ENCODE measurements around the gene CSTF1.
"Not testable (repeated sequence)": the region's sequence is repeated elsewhere in the genome, so short reads cannot be mapped to it uniquely, and the experiment has no call there.

Gene CSTF1

DNA sequence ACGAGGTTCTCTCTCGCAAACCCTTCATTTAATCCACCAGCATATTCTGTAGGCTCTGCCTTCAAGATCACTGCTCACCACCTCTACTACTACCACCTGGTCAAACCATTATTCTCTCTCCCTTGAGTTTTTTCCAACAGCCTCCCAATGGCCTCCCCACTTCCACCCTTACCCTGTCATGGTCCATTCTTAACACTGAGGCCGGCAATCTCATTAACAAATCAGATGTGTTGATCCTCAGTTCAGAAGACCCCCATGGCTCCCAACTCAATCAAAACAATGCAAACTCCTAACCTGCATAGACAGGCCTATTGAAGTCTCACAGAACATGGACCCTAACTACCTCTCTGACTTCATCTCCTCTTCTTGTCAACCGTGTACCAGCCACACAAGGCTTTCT lies 2.6 kb upstream of the CSTF1 start:
- ATAC-seq (ENCODE audit: insufficient read depth, low read depth) (no peak), DNase-seq (no peak)
- Histone ChIP-seq H2AFZ (ENCODE audit: low read depth, low read length) (no peak overlapping the region), H3K27me3 (ENCODE audit: insufficient read depth, low read length, poor library complexity) (no peaks in the 10 kb centered on the region), H3K27ac (ENCODE audit: low read length) (peak overlapping the region; percentile 32), H4K20me1 (ENCODE audit: insufficient read depth, low read length) (peaks cover 12% of the 10 kb centered on the region; the same call in 1 of the 2 replicates), H3K9ac (ENCODE audit: low read depth, low read length) (peak overlapping the region; percentile 8; the same call in 1 of the 2 replicates), H3K9me3 (ENCODE audit: insufficient read depth, low read length, severe bottlenecking) (no peaks in the 10 kb centered on the region), H3K4me2 (ENCODE audit: insufficient read depth, low read length) (peak overlapping the region; percentile 77), H3K36me3 (ENCODE audit: insufficient read depth, low read length) (peaks cover 59% of the 10 kb centered on the region), H3K79me2 (ENCODE audit: insufficient read depth, low read length) (peaks cover 90% of the 10 kb centered on the region), H3K4me1 (ENCODE audit: insufficient read depth, low read length) (peaks cover 57% of the 10 kb centered on the region), H3K4me3 (ENCODE audit: low read depth in 1 of 2, low read length in 2 of 2) (peak overlapping the region in 1 of 2 experiments; percentile 27; a peak in 2 of 4 replicates)
- TF ChIP-seq, protein P1, sequence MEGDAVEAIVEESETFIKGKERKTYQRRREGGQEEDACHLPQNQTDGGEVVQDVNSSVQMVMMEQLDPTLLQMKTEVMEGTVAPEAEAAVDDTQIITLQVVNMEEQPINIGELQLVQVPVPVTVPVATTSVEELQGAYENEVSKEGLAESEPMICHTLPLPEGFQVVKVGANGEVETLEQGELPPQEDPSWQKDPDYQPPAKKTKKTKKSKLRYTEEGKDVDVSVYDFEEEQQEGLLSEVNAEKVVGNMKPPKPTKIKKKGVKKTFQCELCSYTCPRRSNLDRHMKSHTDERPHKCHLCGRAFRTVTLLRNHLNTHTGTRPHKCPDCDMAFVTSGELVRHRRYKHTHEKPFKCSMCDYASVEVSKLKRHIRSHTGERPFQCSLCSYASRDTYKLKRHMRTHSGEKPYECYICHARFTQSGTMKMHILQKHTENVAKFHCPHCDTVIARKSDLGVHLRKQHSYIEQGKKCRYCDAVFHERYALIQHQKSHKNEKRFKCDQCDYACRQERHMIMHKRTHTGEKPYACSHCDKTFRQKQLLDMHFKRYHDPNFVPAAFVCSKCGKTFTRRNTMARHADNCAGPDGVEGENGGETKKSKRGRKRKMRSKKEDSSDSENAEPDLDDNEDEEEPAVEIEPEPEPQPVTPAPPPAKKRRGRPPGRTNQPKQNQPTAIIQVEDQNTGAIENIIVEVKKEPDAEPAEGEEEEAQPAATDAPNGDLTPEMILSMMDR (IDR thresholded peaks at IDR 0.05; ENCODE audit: borderline replicate concordance, extremely low read depth, low read length, poor library complexity, severe bottlenecking): no peak
- no peak for TF ChIP-seq EZH2 (IDR thresholded peaks at IDR 0.05; ENCODE audit: borderline replicate concordance, low read depth, low read length, severe bottlenecking)

DNA sequence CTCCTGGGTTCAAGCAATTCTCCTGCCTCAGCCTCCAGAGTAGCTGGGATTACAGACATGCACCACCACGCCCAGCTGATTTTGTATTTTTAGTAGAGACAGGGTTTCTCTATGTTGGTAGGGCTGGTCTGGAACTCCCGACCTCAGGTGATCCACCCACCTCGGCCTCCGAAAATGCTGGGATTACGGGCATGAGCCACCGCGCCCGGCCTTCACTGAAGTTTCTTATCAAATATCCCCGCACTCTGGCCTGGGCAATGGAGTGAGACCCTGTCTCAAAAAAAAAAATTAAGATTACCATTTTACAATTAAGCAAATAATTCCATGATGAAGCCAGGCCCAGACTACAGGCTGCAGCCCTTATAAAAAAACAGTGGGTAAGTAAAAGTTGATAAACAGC lies 2.0 kb upstream of the CSTF1 start:
- H2AFZ ChIP-seq (ENCODE audit: low read depth, low read length); H3K27me3 ChIP-seq (ENCODE audit: insufficient read depth, low read length, poor library complexity); DNase-seq; H3K9me3 ChIP-seq (ENCODE audit: insufficient read depth, low read length, severe bottlenecking); ATAC-seq (ENCODE audit: insufficient read depth, low read depth): not testable (repeated sequence)
- Histone ChIP-seq H3K79me2 (ENCODE audit: insufficient read depth, low read length) (peaks cover 91% of the 10 kb centered on the region), H3K4me1 (ENCODE audit: insufficient read depth, low read length) (peaks cover 63% of the 10 kb centered on the region), H3K4me3 (ENCODE audit: low read depth in 1 of 2, low read length in 2 of 2) (peak overlapping the region; percentile 68 to 81; a peak in 3 of 4 replicates), H3K27ac (ENCODE audit: low read length) (peak overlapping the region; percentile 97; the same call in 1 of the 2 replicates), H3K36me3 (ENCODE audit: insufficient read depth, low read length) (peaks cover 60% of the 10 kb centered on the region), H3K9ac (ENCODE audit: low read depth, low read length) (peak overlapping the region; percentile 84), H4K20me1 (ENCODE audit: insufficient read depth, low read length) (peaks cover 17% of the 10 kb centered on the region), H3K4me2 (ENCODE audit: insufficient read depth, low read length) (peak overlapping the region; percentile 77)

DNA sequence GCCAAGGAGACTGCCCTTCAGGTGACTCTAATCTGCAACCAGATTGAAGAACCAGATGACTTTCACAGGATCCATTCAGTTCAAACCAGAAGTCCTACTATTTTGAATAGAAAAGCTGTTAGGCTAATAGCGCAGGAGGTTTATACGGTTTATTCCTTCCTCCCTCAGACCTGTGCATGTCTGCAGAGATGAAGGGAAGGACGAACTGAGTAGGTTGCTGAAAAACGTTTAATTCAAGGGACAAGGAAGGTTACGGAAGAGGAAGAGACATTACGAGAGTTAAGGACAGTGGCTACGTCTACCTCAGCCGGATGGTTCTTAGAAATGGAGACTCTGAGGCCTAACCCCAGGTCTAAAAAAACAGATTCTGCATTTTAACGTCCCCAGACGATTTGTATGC lies 1.4 kb upstream of the CSTF1 start:
- Histone ChIP-seq H3K9me3 (ENCODE audit: insufficient read depth, low read length, severe bottlenecking) (no peaks in the 10 kb centered on the region), H2AFZ (ENCODE audit: low read depth, low read length) (peak overlapping the region; percentile 91), H3K4me1 (ENCODE audit: insufficient read depth, low read length) (peaks cover 66% of the 10 kb centered on the region), H3K27me3 (ENCODE audit: insufficient read depth, low read length, poor library complexity) (no peaks in the 10 kb centered on the region), H3K79me2 (ENCODE audit: insufficient read depth, low read length) (peaks cover 92% of the 10 kb centered on the region), H4K20me1 (ENCODE audit: insufficient read depth, low read length) (peaks cover 16% of the 10 kb centered on the region), H3K4me3 (ENCODE audit: low read depth in 1 of 2, low read length in 2 of 2) (peak overlapping the region; percentile 68 to 81), H3K9ac (ENCODE audit: low read depth, low read length) (peak overlapping the region; percentile 84), H3K4me2 (ENCODE audit: insufficient read depth, low read length) (peak overlapping the region; percentile 77), H3K27ac (ENCODE audit: low read length) (peak overlapping the region; percentile 97), H3K36me3 (ENCODE audit: insufficient read depth, low read length) (peaks cover 60% of the 10 kb centered on the region)
- no peak for TF ChIP-seq EZH2 (IDR thresholded peaks at IDR 0.05; ENCODE audit: borderline replicate concordance, low read depth, low read length, severe bottlenecking)
- TF ChIP-seq, protein P1 (IDR thresholded peaks at IDR 0.05; ENCODE audit: borderline replicate concordance, extremely low read depth, low read length, poor library complexity, severe bottlenecking): no peak
- ATAC-seq (ENCODE audit: insufficient read depth, low read depth) (no peak), DNase-seq (peak; percentile 12)

DNA sequence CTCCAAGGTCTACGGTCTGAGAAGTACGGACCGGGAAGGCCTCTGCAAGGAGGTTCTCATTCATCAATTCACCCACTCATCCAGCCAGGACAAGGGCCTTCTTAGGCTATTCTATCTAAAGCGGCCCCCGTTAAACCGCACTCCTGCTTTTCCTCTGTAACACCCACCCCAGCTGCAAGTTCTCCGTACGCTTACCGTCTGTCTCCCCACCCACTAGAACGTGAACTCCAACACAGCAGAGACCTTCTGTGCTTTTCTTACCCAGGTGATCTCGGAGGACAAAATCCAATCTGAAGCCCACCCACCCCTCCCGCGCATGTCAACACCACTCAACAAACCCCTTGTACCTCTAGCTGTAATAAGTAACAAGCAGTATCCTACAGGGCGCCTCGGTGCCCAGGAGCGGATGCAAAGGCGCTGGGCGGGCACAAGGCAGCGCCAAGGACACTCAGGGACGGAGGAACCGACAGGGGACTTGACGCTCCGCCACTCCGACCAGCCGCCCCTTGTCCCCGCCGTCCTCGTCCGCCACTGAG lies 781 bp upstream of the CSTF1 start:
- Histone ChIP-seq H3K9me3 (ENCODE audit: insufficient read depth, low read length, severe bottlenecking) (no peaks in the 10 kb centered on the region), H3K9ac (ENCODE audit: low read depth, low read length) (peak overlapping the region; percentile 84), H4K20me1 (ENCODE audit: insufficient read depth, low read length) (peaks cover 15% of the 10 kb centered on the region), H3K4me2 (ENCODE audit: insufficient read depth, low read length) (peak overlapping the region; percentile 77), H3K27me3 (ENCODE audit: insufficient read depth, low read length, poor library complexity) (no peaks in the 10 kb centered on the region), H3K4me3 (ENCODE audit: low read depth in 1 of 2, low read length in 2 of 2) (peak overlapping the region; percentile 68 to 81), H2AFZ (ENCODE audit: low read depth, low read length) (peak overlapping the region; percentile 91), H3K36me3 (ENCODE audit: insufficient read depth, low read length) (peaks cover 60% of the 10 kb centered on the region), H3K27ac (ENCODE audit: low read length) (peak overlapping the region; percentile 97), H3K4me1 (ENCODE audit: insufficient read depth, low read length) (peaks cover 62% of the 10 kb centered on the region), H3K79me2 (ENCODE audit: insufficient read depth, low read length) (peaks cover 88% of the 10 kb centered on the region)
- DNase-seq (no peak), ATAC-seq (ENCODE audit: insufficient read depth, low read depth) (peak; percentile 37)
- TF ChIP-seq, protein P1 (IDR thresholded peaks at IDR 0.05; ENCODE audit: borderline replicate concordance, extremely low read depth, low read length, poor library complexity, severe bottlenecking): no peak
- TF ChIP-seq EZH2 (IDR thresholded peaks at IDR 0.05; ENCODE audit: borderline replicate concordance, low read depth, low read length, severe bottlenecking): no peak
